IPS-15b (cell line): ENCODE measurements around the gene PCBP1.

ENCODE experiments used
- H3K27me3 ChIP-seq: one replicate; pipeline ENCODE4 v1.6.1; 2013; ENCODE audit warnings: low read length; ENCODE audit not compliant: control insufficient read depth, insufficient read depth
- H3K36me3 ChIP-seq: one replicate; pipeline ENCODE4 v1.6.1; 2013; ENCODE audit warnings: low read length; ENCODE audit not compliant: control insufficient read depth, insufficient read depth
- H3K4me1 ChIP-seq: one replicate; pipeline ENCODE4 v1.6.1; 2013; ENCODE audit warnings: mild to moderate bottlenecking, low read length; ENCODE audit not compliant: control insufficient read depth, insufficient read depth
- H3K4me3 ChIP-seq: one replicate; pipeline ENCODE4 v1.5.1; 2013; ENCODE audit warnings: low read depth, low read length
- H3K9ac ChIP-seq: one replicate; pipeline ENCODE4 v1.6.1; 2013; ENCODE audit warnings: low read depth, mild to moderate bottlenecking, low read length
- H3K9me3 ChIP-seq: one replicate; pipeline ENCODE4 v1.6.1; 2013; ENCODE audit warnings: mild to moderate bottlenecking, low read length; ENCODE audit not compliant: control insufficient read depth, insufficient read depth

The PCBP1 gene

GRCh38 chr2:70086838-70087701 is at the start of gene PCBP1:
TSS of gene PCBP1 (plus strand) at chr2:70087477. CDS start at chr2:70087744, 267 bp downstream.
- Histone ChIP-seq H3K27me3 (no peaks in the 10 kb centered on the region), H3K9me3 (no peaks in the 10 kb centered on the region), H3K36me3 (peaks cover 9% of the 10 kb centered on the region), H3K4me3 (peak within 1 kb of the TSS; percentile 91), H3K9ac (peak within 1 kb of the TSS; percentile 100), H3K4me1 (peaks cover 18% of the 10 kb centered on the region)

GRCh38 chr2:70039366-70039765 is 47.9 kb upstream of the PCBP1 start:
- Histone ChIP-seq H3K4me3 (no peak overlapping the region), H3K36me3 (no peaks in the 10 kb centered on the region), H3K9me3 (no peaks in the 10 kb centered on the region), H3K4me1 (peaks cover 2% of the 10 kb centered on the region), H3K9ac (no peak overlapping the region), H3K27me3 (no peaks in the 10 kb centered on the region)

GRCh38 chr2:70041663-70042062 is 45.6 kb upstream of the PCBP1 start:
- H3K4me1 ChIP-seq = peaks cover 2% of the 10 kb centered on the region
- no peak overlapping the region for H3K4me3 ChIP-seq
- H3K9me3 ChIP-seq = no peaks in the 10 kb centered on the region
- no peak overlapping the region for H3K9ac ChIP-seq
- H3K36me3 ChIP-seq = no peaks in the 10 kb centered on the region
- H3K27me3 ChIP-seq = no peaks in the 10 kb centered on the region

- H3K27me3 ChIP-seq = no peaks in the 10 kb centered on the region
- peaks cover 2% of the 10 kb centered on the region for H3K4me1 ChIP-seq
- no peak overlapping the region for H3K9ac ChIP-seq
- no peak overlapping the region for H3K4me3 ChIP-seq
- H3K9me3 ChIP-seq = no peaks in the 10 kb centered on the region
- no peaks in the 10 kb centered on the region for H3K36me3 ChIP-seq
Observed at GRCh38 chr2:70042246-70042645, 45.0 kb upstream of the PCBP1 start.

- Histone ChIP-seq H3K4me3 (no peak overlapping the region), H3K9ac (no peak overlapping the region), H3K36me3 (no peaks in the 10 kb centered on the region), H3K27me3 (no peaks in the 10 kb centered on the region), H3K4me1 (peaks cover 2% of the 10 kb centered on the region), H3K9me3 (no peaks in the 10 kb centered on the region)
Observed at GRCh38 chr2:70043252-70043875, 43.9 kb upstream of the PCBP1 start.

GRCh38 chr2:70044290-70045040 is 42.8 kb upstream of the PCBP1 start:
- peaks cover 2% of the 10 kb centered on the region for H3K4me1 ChIP-seq
- H3K9me3 ChIP-seq = no peaks in the 10 kb centered on the region
- no peaks in the 10 kb centered on the region for H3K27me3 ChIP-seq
- H3K9ac ChIP-seq = no peak overlapping the region
- H3K4me3 ChIP-seq = no peak overlapping the region
- no peaks in the 10 kb centered on the region for H3K36me3 ChIP-seq

- Histone ChIP-seq H3K4me1 (no peaks in the 10 kb centered on the region), H3K4me3 (no peak overlapping the region), H3K27me3 (no peaks in the 10 kb centered on the region), H3K9ac (no peak overlapping the region), H3K9me3 (no peaks in the 10 kb centered on the region), H3K36me3 (no peaks in the 10 kb centered on the region)
Observed at GRCh38 chr2:70045405-70045804, 41.9 kb upstream of the PCBP1 start.

- no peaks in the 10 kb centered on the region for H3K9me3 ChIP-seq
- no peaks in the 10 kb centered on the region for H3K36me3 ChIP-seq
- H3K9ac ChIP-seq = no peak overlapping the region
- H3K4me1 ChIP-seq = no peaks in the 10 kb centered on the region
- no peaks in the 10 kb centered on the region for H3K27me3 ChIP-seq
- H3K4me3 ChIP-seq = no peak overlapping the region
Observed at GRCh38 chr2:70045932-70046331, 41.3 kb upstream of the PCBP1 start.

GRCh38 chr2:70046534-70046933 is 40.7 kb upstream of the PCBP1 start:
- Histone ChIP-seq H3K4me3 (no peak overlapping the region), H3K4me1 (no peaks in the 10 kb centered on the region), H3K9me3 (no peaks in the 10 kb centered on the region), H3K36me3 (no peaks in the 10 kb centered on the region), H3K27me3 (no peaks in the 10 kb centered on the region), H3K9ac (no peak overlapping the region)

GRCh38 chr2:70047451-70047850 is 39.8 kb upstream of the PCBP1 start:
- Histone ChIP-seq H3K27me3 (no peaks in the 10 kb centered on the region), H3K4me1 (no peaks in the 10 kb centered on the region), H3K36me3 (no peaks in the 10 kb centered on the region), H3K9me3 (no peaks in the 10 kb centered on the region), H3K4me3 (no peak overlapping the region), H3K9ac (no peak overlapping the region)

GRCh38 chr2:70049255-70049654 is 38.0 kb upstream of the PCBP1 start:
- Histone ChIP-seq H3K27me3 (no peaks in the 10 kb centered on the region), H3K4me1 (no peaks in the 10 kb centered on the region), H3K9me3 (no peaks in the 10 kb centered on the region), H3K36me3 (no peaks in the 10 kb centered on the region), H3K9ac (no peak overlapping the region), H3K4me3 (no peak overlapping the region)
